GM21825 (cell line): ENCODE results near the gene PEAK1.

Experiments used
- ATAC-seq: cut with Tn5 transposase; IDR thresholded peaks from one replicate; pipeline ENCODE4 v1.9.1; 2021; ENCODE audit warnings: mild to moderate bottlenecking, moderate library complexity; ENCODE audit not compliant: unreplicated experiment

Gene PEAK1

GRCh38 chr15:77369168-77369567 is 50.7 kb downstream of the PEAK1 start:
- ATAC-seq, result no peak

- ATAC-seq, result no peak
Measured at GRCh38 chr15:77367631-77368030, 52.3 kb downstream of the PEAK1 start.

GRCh38 chr15:77361456-77361855 is 58.4 kb downstream of the PEAK1 start:
- no peak for ATAC-seq

- no peak for ATAC-seq
Measured at GRCh38 chr15:77358545-77359240, 61.2 kb downstream of the PEAK1 start.

DNA sequence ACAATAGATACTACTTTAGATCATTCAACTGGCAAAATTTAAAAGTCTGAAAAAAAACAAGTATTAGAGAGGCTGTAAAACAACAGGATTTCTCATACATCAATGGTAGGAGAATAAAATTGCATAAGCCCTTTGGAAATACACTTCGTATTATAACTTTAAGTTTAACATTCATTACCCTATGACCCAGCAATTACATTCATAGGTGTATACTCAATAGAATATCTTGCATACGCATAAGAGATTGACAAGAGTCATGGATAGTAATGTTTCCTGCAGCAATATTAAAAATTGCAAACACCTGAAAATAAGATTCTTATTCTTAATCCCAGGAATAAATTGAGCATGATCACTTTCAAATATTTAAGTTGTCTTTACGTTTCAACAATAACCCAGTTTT is 63.6 kb downstream of the PEAK1 start:
- no peak for ATAC-seq

GRCh38 chr15:77355321-77355720 is 64.6 kb downstream of the PEAK1 start:
- no peak for ATAC-seq

- ATAC-seq, result no peak
Measured at GRCh38 chr15:77354063-77354462, 65.8 kb downstream of the PEAK1 start.

- ATAC-seq, result no peak
Measured at GRCh38 chr15:77352887-77353286, 67.0 kb downstream of the PEAK1 start.

DNA sequence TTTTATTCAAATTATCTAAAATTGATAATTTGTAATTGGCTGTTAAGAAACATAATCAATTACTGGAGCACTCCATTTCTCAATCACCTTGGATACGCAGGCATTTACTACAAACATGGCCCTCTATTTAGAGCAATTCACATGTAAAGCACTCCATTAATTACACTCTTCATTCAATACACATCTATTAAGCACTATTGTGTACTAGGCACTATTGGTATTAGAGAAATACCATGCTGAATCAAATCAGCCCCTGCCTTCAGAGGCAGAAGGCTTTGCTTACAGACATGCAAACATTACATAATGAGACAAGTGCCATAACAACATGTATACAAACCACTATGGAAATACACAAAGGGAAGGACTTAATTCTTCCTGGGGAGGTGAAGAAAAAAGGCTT is 69.1 kb downstream of the PEAK1 start:
- no peak for ATAC-seq

DNA sequence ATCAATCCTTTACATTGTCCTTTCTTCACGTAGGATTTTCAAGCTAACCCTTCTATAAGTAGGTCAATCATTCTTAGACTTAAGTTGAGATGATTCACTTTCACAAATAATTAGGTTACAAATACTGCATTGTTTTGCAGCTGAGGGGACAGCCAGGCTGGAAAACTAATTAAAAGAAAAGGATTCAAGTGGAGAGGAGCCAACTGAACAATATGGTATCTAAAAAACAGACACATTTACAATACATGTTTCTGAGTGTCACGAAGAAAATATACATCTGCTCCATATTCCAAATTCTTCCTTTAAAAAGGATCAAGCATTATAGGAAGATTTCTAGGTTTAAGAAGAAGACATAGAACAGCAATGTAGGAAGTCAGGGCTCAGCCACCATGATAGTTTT is 70.2 kb downstream of the PEAK1 start:
- no peak for ATAC-seq

- no peak for ATAC-seq
Measured at GRCh38 chr15:77348511-77348910, 71.4 kb downstream of the PEAK1 start.

DNA sequence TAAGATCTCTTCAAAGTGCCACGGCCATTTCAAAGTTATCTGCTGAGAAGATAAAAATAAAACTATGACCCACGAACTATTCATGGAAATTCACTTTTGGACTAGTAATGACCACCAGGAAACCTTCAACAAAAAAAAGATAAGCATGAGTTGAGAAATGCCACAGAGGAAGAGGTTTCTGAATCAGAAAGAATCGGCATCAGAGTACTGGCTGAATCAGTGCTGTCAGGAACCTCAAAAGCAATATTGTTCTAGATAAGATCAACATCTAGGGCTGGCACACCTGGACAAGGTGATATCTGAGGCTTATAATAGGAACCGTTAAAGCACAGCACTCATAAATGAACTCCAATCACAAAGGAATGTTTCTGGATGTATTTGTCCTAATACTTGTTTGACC is 72.7 kb downstream of the PEAK1 start:
- ATAC-seq, result no peak

DNA sequence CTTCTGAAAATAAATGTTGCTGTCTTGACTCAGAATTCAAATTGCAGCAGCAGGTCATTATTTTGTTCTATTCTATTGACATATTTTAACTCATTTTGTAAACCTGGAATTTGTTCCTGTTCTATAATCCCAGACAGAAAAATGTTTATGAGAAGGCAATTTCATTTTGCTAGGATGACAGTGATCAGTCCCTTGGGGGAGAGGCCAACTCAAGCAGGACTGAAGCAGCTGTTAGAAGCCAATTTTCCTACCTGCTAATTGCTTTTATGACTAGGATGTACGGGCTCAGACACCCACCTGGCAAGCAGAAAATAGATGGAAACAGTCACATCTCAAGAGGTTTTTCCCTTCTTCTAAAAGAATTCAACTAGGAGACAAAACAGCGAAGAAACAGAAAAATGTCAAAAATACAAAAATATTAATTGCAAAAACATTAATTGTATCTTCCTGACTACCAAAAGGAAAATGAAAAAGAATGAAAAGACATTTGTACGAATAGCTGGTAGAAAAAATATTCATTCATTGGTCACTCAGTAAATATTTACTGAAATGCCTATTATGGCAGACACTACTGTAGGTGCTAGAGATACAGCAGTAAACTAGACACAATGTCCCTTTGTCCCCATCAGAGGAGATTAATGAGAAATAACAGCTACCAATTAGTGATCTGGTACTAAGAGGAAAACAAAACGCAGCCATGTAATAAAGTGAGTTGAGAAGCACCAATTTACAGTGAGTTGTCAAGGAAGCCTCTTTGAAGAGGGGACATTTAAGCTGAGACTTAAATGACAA is 73.5 kb downstream of the PEAK1 start:
- no peak for ATAC-seq

DNA sequence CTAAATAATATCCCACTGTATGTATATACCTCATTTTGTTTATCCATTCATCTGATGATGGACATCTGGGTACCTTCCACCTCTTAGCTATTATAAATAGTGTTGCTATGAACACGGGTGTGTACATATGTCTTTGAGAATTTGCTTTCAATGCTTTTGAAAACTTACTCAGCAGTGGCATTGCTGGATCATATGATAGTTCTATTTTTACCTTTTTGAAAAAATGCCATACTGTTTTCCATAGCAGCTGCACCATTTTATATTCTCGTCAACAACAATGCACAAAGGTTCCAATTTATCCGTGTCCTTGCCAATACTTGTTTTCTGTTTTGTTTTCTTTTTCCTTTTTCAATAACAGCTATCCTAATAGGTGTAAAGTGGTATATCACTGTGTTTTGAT is 77.1 kb downstream of the PEAK1 start:
- ATAC-seq, result no peak

- no peak for ATAC-seq
Measured at GRCh38 chr15:77340245-77340644, 79.7 kb downstream of the PEAK1 start.

GRCh38 chr15:77336006-77336405 is 83.9 kb downstream of the PEAK1 start:
- ATAC-seq, result no peak

- no peak for ATAC-seq
Measured at GRCh38 chr15:77335298-77335697, 84.6 kb downstream of the PEAK1 start.

DNA sequence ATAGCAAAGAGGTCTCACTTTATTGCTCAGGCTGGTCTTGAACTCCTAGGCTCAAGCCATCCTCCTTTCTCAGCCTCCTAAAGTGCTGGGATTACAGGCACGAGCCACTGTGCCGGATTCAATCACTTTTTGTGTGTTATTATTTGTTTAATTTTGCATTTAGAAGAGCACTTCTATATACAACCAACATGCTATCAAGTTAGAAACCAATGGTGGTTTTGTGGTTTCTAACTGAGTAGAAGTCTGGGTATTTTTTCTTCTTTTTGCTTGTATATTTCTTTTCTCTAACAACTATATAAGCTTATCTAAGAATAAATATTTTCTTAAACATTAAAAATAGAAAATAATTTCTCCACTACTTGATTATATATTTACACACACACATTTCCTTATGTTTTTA is 86.7 kb downstream of the PEAK1 start:
- ATAC-seq, result no peak

- no peak for ATAC-seq
Measured at GRCh38 chr15:77329202-77329601, 90.7 kb downstream of the PEAK1 start.

- ATAC-seq, result no peak
Measured at GRCh38 chr15:77327844-77328529, 91.9 kb downstream of the PEAK1 start.

- ATAC-seq, result no peak
Measured at GRCh38 chr15:77327168-77327567, 92.7 kb downstream of the PEAK1 start.

GRCh38 chr15:77326366-77326765 is 93.5 kb downstream of the PEAK1 start:
- no peak for ATAC-seq
